B cell (primary cell): ENCODE results near the gene SLC9A3. TPM values are rescaled to one million over a fixed set of nuclear protein-coding genes. Genes with fewer than 3 reads are reported as not detected.

Source experiments
- ATAC-seq: fragments of 200-7000 bp; cut with Tn5 transposase; one replicate; pipeline ENCODE4 v1.10.0; 2021; ENCODE audit warnings: low read depth, mild to moderate bottlenecking, moderate number of reproducible peaks, moderate library complexity
- CTCF ChIA-PET: fragments of 350-600 bp; sonication (Branson Sonifier 250); formaldehyde crosslinking; loops from one replicate; lab custom pipeline; 2021; ENCODE audit warnings: antibody characterized with exemption, inconsistent platforms; lab: Charles Lee
- POLR2A ChIA-PET: fragments of 350-600 bp; sonication (Branson Sonifier 250); formaldehyde crosslinking; loops from one replicate; lab custom pipeline; 2021; ENCODE audit warnings: antibody characterized with exemption; lab: Charles Lee
- DNase-seq: peaks from one replicate; pipeline ENCODE4 v3.0.0; 2013
- H2AFZ ChIP-seq: 2 replicates; pipeline ENCODE4 v1.6.1; 2012; ENCODE audit warnings: mild to moderate bottlenecking, low read depth, low read length; ENCODE audit not compliant: insufficient read depth, poor library complexity, severe bottlenecking
- H3K27ac ChIP-seq, 2 donors: 1 replicate in 1 of 2; 2 replicates in 1 of 2; pipeline ENCODE4 v1.5.1; 2012 to 2013; ENCODE audit warnings: low read length in 2 of 2, mild to moderate bottlenecking in 2 of 2, moderate library complexity in 1 of 2
- H3K27me3 ChIP-seq, 4 experiments: fragments of 200-600 bp in 1 of 4; sonication (generic) in 1 of 4; replicated peaks in 1 of 4; 1 replicate in 2 of 4; 2 replicates in 2 of 4; pipeline versions ENCODE4 v1.6.1 to v1.7.0; 2013 to 2016; ENCODE audit warnings: low read length in 3 of 4, mild to moderate bottlenecking in 2 of 4, mixed read lengths in 1 of 4, moderate library complexity in 1 of 4; ENCODE audit not compliant: insufficient read depth in 4 of 4, control insufficient read depth in 3 of 4; ENCODE audit errors: control extremely low read depth in 1 of 4
- H3K36me3 ChIP-seq, 2 experiments: replicated peaks in 1 of 2; 1 replicate in 1 of 2; 2 replicates in 1 of 2; pipeline versions ENCODE4 v1.6.1 to v1.7.1; 2013; ENCODE audit warnings: low read length in 1 of 2; ENCODE audit not compliant: insufficient read depth in 2 of 2, control insufficient read depth in 1 of 2; ENCODE audit errors: control extremely low read depth in 1 of 2, extremely low read depth in 1 of 2
- H3K4me1 ChIP-seq, 2 donors: fragments of 200-600 bp in 1 of 2; sonication (generic) in 1 of 2; 1 replicate in 1 of 2; 2 replicates in 1 of 2; pipeline versions ENCODE4 v1.5.1 to v1.6.1; 2013 to 2017; ENCODE audit warnings: low read length in 2 of 2; ENCODE audit not compliant: control insufficient read depth in 2 of 2, insufficient read depth in 2 of 2
- H3K4me2 ChIP-seq: replicated peaks from 2 replicates; pipeline ENCODE3; 2012; ENCODE audit warnings: mild to moderate bottlenecking, low read depth, low read length; ENCODE audit not compliant: poor library complexity, severe bottlenecking
- H3K4me3 ChIP-seq, 5 experiments: fragments of 200-600 bp in 1 of 5; sonication (generic) in 1 of 5; 1 replicate in 3 of 5; 2 replicates in 2 of 5; pipeline versions ENCODE4 v1.5.1 to v1.7.0; 2011 to 2016; ENCODE audit warnings: low read length in 4 of 5, mild to moderate bottlenecking in 4 of 5, low read depth in 2 of 5, control low read depth in 1 of 5, moderate library complexity in 1 of 5; ENCODE audit not compliant: insufficient read depth in 1 of 5; ENCODE audit errors: control extremely low read depth in 1 of 5, extremely low read depth in 1 of 5
- H3K79me2 ChIP-seq: fragments of 200-600 bp; sonication (generic); one replicate; pipeline ENCODE4 v1.6.0; 2016; ENCODE audit warnings: low read length; ENCODE audit not compliant: control insufficient read depth, insufficient read depth
- H3K9ac ChIP-seq: fragments of 200-600 bp; sonication (generic); 2 replicates; pipeline ENCODE4 v1.6.1; 2017; ENCODE audit warnings: mild to moderate bottlenecking, low read length, moderate library complexity
- H3K9me3 ChIP-seq, 3 donors: one replicate each; pipeline versions ENCODE4 v1.6.1 to v1.7.1; 2013; ENCODE audit warnings: low read length in 2 of 3; ENCODE audit not compliant: control insufficient read depth in 2 of 3, insufficient read depth in 1 of 3; ENCODE audit errors: control extremely low read depth in 1 of 3
- H4K20me1 ChIP-seq: 2 replicates; pipeline ENCODE4 v1.6.0; 2012; ENCODE audit warnings: mild to moderate bottlenecking, low read length; ENCODE audit not compliant: insufficient read depth, control insufficient read depth, poor library complexity, severe bottlenecking
- H3K27ac Mint-ChIP-seq: one replicate; pipeline ENCODE4 v1.8.0; 2021; ENCODE audit warnings: mixed read lengths
- H3K27me3 Mint-ChIP-seq: one replicate; pipeline ENCODE4 v1.8.0; 2021; ENCODE audit warnings: mixed read lengths
- H3K4me1 Mint-ChIP-seq: one replicate; pipeline ENCODE4 v1.8.0; 2021; ENCODE audit warnings: mixed read lengths
- H3K4me3 Mint-ChIP-seq: one replicate; pipeline ENCODE4 v1.8.0; 2021; ENCODE audit warnings: mixed read lengths
- H3K9me3 Mint-ChIP-seq: one replicate; pipeline ENCODE4 v1.8.0; 2022; ENCODE audit warnings: mixed read lengths; ENCODE audit not compliant: insufficient read depth
- CTCF ChIP-seq: fragments of 200-600 bp; IDR thresholded peaks from one replicate; pipeline ENCODE4 v1.8.0; 2022; ENCODE audit warnings: antibody characterized with exemption, mild to moderate bottlenecking
- EZH2 ChIP-seq: IDR thresholded peaks from 2 replicates; pipeline ENCODE4 v1.6.1; 2012; ENCODE audit warnings: borderline replicate concordance, low read depth, mild to moderate bottlenecking, moderate library complexity, low read length; ENCODE audit not compliant: insufficient read depth, poor library complexity, severe bottlenecking
- whole genome bisulfite sequencing: methylation state at CpG from one replicate; pipeline ENCODE4 v1.1.5; 2013; ENCODE audit warnings: missing lambda C conversion rate; ENCODE audit not compliant: insufficient coverage; 5-methylcytosine and 5-hydroxymethylcytosine counted together
- intact Hi-C: fragments of 100-400 bp; cut with micrococcal nuclease; formaldehyde crosslinking; loops from one replicate; pipeline ENCODE4 v1.10.0; 2022
- polyA plus RNA-seq: library from polyadenylated mRNA; depleted of rRNA; stranded (reverse); fragments of >200 nt; gene quantifications from 2 replicates; pipeline ENCODE4 v1.2.3, GENCODE V29; 2012
- total RNA-seq, 2 donors: library from RNA; stranded (reverse); fragments of 120-200 nt in 1 of 2; gene quantifications; 1 replicate in 1 of 2; 2 replicates in 1 of 2; pipeline versions ENCODE4 v1.2.3 to v1.2.4, GENCODE V29; 2013 to 2022

Gene SLC9A3
- total and polyA plus RNA-seq, 2 donors (not counting 1 experiment from before 2014, with no cell fraction given): 0.84 to 2.0 TPM

DNA sequence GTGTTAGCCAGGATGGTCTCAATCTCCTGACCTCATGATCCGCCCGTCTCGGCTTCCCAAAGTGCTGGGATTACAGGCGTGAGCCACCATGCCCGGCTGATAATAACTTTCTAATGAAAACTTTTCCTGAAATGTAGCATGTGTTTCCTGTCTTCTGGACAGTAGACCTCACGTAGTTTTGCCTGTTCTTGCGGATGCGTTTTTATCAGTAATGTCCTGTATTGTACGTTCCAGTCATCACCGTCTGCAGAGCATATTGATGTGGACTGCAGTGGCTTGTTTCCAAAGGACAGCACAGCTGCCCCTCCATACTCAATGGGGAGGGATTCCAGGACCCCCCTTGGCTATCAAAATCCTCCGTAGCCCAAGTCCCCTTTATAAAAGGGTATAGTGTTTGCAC is 68.4 kb downstream of the SLC9A3 start:
- Mint-ChIP-seq H3K9me3 (peaks cover 9% of the 10 kb centered on the region), H3K27ac (no peak overlapping the region), H3K4me3 (no peak overlapping the region), H3K27me3 (no peaks in the 10 kb centered on the region), H3K4me1 (peaks cover 3% of the 10 kb centered on the region)
- H3K36me3 ChIP-seq: peaks cover 14 to 81% of the 10 kb centered on the region in 2 experiments
- 98% methylated on average over 6 of the region's 11 CpGs for WGBS
- TF ChIP-seq EZH2: no peak
- no peak for TF ChIP-seq CTCF
- no peaks in the 10 kb centered on the region for H3K27me3 ChIP-seq
- intact Hi-C loops: no loop called here
- no peak overlapping the region for H3K4me3 ChIP-seq
- no peak overlapping the region for H3K4me2 ChIP-seq
- DNase-seq (no peak), ATAC-seq (no peak)
- no peak overlapping the region for H3K27ac ChIP-seq
- POLR2A ChIA-PET: no interaction called here
- H2AFZ ChIP-seq: no peak overlapping the region
- H3K9ac ChIP-seq: no peak overlapping the region
- H4K20me1 ChIP-seq: peaks cover 54% of the 10 kb centered on the region
- peaks cover 9 to 14% (median 11%) of the 10 kb centered on the region in 3 donors for H3K9me3 ChIP-seq
- CTCF ChIA-PET: no interaction called here
- no peaks in the 10 kb centered on the region for H3K4me1 ChIP-seq
- peaks cover 72% of the 10 kb centered on the region for H3K79me2 ChIP-seq

DNA sequence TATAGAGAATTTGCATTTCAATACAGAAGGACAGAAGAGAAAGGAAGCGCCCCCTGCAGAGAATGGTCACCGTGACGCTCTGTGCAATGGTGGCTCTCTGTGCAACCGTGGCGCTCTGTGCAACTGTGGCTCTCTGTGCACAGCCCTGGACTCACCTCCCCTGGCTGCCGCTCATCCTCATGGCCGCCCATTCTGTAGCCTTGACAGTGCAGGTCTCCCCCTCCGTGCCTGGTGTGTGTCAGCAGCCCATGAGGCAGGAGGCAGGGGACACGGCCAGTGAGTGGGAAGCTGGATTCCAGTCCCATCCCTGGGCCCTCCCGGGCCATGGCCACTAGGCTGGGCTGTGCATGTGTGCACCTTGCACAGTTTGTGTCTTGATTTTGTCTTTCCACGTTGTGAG is 69.3 kb downstream of the SLC9A3 start:
- peaks cover 9 to 14% (median 11%) of the 10 kb centered on the region in 3 donors for H3K9me3 ChIP-seq
- Mint-ChIP-seq H3K27ac (no peak overlapping the region), H3K9me3 (peaks cover 9% of the 10 kb centered on the region), H3K4me3 (no peak overlapping the region), H3K4me1 (peaks cover 3% of the 10 kb centered on the region), H3K27me3 (no peaks in the 10 kb centered on the region)
- intact Hi-C loops: no loop called here
- ATAC-seq: no peak
- H4K20me1 ChIP-seq: peaks cover 48% of the 10 kb centered on the region
- no peaks in the 10 kb centered on the region for H3K27me3 ChIP-seq
- H3K27ac ChIP-seq: no peak overlapping the region
- H3K4me2 ChIP-seq: no peak overlapping the region
- H3K4me1 ChIP-seq: no peaks in the 10 kb centered on the region
- CTCF ChIA-PET: no interaction called here
- H3K79me2 ChIP-seq: peaks cover 72% of the 10 kb centered on the region
- TF ChIP-seq EZH2 (no peak), CTCF (no peak)
- H3K36me3 ChIP-seq: peaks cover 16 to 84% of the 10 kb centered on the region in 2 experiments
- no peak overlapping the region for H3K9ac ChIP-seq
- no peak overlapping the region for H2AFZ ChIP-seq
- no peak overlapping the region for H3K4me3 ChIP-seq
- POLR2A ChIA-PET: no interaction called here
- DNase-seq: no peak
- WGBS: 95% methylated on average over 10 of the region's 11 CpGs
